GM21423 (cell line): ENCODE data around the gene P2RX2.

Experiments used
- ATAC-seq: cut with Tn5 transposase; IDR thresholded peaks from one replicate; pipeline ENCODE4 v1.9.1; 2021; ENCODE audit warnings: mild to moderate bottlenecking, moderate library complexity; ENCODE audit not compliant: unreplicated experiment

Gene P2RX2

DNA sequence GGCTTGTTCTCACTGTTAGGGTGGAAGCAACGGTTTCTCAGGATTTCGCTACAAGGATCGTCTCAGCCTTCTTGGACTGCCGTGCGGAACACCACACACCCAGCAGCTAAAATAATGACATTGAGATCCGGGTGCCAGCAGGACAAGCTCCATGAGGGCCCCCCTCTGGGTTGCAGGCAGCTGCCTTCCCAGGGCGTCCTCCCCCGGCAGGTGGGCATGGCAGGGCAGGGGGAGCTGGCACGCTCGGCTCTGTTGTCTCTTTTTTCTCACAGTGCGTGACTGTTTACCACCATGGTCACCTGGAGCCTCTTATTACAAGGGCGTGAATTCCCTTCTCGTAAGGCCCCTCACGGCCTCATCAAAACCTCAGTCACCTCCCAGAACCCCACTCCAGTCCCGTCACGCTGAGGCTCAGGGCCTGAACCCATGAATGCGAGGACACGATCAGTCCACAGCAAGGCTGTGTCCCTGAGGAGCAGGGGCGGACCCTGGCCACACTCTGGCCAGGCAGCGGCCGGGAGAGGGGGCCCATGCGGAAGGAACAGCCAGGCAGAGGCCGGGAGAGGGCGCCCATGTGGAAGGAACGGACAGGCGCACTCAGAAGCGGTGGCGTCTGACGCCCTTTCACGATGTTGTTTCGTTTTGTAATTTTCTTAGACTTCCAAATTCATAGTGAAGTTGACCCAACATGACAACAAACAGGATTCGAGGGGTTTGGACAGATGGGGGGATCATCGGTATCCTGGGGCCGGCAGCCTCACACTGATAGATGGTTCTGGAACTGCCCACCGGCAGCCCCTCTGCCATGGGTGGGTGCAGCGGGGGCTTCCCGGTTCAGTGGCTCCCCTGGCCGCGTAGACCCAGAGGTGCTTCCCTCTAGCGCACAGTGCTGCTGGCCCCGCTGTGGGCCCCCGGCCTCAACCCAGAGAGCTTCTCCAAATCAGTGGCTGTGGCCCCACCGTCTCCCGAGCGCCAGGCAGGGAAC is 18.2 kb upstream of the P2RX2 start:
- no peak for ATAC-seq

DNA sequence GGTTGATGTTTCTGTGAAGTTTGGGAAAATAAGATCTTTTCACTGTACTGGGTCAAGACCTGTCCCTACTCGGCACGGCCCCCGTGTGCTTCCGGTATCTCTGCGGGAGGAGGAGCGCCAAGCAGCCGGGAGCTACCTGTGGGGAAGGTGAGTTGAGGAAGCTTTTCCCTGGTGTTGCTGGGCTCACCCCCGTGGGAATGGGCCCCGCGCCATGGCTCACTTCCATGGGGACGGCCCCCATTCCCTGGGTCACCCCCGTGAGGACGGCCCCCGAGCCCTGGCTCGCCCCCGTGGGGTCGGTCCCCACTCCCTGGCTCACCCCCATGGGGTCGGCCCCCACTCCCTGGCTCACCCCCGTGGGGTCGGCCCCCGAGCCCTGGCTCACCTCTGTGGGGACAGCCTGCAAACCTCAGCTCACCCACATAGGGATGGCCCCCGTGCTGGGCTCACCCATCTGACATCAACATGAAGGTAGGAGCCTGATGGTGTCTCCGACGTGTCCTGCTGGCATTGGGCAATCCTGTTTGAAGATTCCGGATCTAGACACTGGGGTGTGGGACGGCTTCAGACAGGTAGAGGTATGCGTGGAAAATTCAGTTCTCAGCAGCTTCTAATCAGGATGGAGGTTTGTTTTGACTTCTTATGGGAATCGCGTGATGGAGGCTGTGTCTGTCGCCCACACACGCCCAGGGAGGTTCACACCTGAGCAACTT is 17.2 kb upstream of the P2RX2 start:
- ATAC-seq, result no peak

DNA sequence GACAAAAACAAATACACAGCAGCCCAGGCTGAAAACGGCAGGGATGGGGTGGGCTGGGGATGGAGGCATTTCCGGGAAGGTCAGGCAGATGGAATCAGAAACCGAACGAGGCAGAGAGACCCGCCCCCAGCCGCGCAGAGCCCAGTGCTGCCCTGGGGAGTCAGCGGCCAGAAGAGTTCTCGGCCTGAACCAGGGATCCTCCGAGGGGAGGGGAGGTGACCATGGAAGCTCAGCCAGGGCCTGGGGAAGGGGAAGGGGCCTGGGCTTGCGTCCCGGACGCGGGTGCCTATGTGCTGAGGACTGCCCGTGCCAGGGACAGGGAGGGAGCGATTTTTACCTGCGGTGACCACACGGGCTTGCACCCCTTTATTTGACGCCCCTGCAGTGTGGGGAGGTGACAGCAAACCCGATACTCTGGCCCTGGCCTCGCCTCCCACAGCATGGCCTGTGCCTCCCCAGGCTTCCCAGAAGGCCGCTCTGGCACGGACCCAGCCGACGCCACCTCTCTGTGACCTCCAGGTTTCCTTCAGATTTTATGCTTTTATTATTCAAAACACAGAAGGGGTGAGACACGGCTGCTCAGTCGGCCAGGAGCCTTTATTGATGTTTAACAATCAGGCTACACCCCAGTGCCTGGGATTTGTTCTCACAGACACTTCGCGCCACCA is 15.9 kb upstream of the P2RX2 start:
- no peak for ATAC-seq

DNA sequence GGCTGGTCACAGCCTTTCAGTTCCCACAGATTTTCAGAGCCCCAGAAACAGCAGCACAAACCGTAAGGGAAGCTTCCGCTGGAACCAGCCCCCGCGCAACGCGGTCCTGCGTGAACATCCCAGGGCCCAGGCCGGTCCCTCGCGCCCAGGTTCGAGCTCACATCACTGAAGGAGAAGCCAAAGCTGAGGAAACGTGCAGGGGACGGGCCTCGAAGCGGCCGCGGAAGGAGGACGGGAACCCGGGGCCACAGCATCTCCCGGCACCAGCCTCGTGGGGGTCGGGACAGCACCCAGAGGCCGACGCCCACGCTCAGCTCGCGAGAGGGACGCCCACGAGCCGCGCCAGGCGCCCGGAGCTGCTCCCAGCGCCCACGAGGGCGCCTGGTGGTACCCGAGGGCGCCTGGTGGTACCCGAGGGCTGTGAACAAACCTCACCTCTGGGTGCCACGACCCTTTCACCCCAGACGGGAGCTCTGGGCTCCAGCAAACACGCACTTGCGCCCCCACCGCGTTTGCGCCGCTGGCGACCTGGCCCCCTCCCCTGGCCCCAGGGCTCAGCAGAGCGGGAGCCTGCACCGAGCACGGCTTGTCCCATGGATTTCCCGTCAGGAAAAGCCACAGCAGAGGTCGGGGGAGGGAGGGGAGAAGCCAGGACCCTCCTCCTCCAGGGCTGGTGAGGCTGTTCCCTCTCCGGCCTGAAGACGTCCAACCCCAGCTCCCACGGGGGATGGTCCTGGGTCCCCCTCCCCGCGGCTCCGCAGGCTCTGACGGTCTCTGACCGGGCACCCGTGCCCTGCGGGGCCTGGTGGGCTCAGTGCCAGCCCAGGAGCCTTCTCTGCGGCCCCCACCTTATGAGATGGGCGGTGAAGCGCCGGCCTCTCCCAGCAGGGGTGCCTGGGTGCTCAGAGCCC is 15.1 kb upstream of the P2RX2 start:
- no peak for ATAC-seq

DNA sequence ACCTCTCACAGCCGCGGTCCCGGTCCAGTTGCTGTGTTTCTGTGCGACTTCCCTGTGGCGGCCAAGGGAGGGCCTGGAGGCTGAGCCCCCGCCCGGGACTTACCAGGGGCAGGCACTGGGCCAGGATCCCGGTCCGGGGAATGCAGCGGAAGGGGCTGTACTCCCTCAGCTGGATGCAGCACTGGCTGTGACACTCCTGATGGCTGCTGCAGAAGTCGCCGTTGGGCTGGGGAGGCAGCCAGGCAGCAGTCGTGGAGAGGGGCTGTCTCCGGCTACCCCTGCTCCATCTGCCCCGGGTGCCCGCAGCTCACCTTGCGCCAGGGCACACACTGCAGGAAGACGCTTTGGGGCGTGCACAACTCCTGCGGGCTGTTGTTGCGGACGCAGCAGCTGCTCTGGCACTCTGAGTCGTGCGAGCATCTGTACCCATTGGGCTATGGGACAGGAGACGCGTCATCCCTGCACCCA is 14.4 kb upstream of the P2RX2 start:
- ATAC-seq, result no peak

DNA sequence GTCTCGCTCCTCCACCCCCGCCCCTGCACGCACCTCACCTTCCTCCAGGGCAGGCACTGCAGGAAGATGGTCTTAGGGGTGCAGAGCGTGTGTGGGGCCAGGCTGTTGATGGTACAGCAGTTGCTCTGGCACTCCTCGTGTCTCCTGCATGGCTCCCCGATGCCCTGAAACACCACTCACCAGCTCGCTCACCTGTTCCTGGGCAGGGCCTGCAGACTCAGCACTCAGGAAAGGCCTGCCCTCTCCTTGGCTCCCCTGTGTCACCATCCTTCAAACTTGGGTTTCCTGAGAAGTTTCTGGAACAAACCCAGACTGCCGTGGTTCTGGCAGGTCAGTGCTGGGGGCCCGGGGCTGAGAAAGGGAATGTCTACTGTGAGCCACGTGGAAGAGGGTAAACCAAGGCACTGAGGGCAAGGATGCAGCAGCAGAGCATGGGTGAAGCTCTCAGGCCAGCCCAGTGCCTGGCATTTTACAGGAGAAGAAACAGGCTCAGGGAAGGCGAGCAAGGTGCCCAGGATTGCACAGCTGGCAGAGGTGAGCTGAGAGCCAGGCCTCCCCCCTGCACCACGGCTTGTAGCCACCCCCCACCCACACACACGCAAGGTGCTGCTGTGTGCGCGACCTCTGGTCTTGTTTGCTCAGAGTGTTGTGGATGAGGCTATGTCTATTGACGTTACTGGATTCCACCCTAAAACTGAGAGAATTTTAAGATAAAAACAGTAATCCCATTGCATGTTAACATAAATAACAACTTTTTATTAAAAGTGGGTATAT is 13.7 kb upstream of the P2RX2 start:
- ATAC-seq, result no peak

DNA sequence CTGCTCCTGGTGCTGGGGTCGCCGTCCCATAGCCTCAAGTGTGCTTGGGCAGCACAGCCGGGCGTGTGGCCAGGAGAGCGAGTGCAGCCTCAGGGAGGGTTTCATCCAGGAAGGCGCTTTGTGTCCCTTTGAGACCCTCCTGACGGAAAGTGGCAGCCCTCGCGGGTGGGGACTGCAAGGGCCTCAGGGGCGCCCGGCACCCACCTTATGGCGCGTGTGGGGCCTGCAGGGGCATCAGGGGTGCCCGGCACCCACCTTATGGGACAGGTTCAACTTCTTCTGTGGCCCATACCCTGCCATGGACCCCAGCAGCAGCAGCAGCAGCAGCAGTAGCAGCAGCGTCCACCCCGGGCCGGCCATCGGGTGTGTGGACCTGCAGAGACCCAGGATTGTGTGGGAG is 12.7 kb upstream of the P2RX2 start:
- ATAC-seq, result no peak

DNA sequence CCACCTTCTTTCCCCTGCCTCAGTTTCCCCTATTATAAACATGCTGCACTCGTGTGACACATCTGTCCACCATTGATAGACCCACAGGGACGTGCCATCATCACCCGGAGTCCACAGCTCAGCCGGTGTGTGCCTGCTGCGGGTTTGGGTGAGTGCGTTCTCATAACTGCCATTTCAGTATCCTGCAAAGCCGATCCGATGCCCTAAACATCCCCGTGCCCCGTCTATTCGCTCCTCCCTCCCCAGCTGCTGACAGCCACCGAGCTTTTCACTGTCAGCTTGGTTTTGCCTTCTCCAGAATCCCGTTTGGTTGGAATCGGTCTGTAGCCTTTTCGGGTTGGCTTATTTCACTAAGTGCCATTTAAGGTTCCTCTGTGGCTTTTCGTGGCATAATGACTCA is 12.1 kb upstream of the P2RX2 start:
- no peak for ATAC-seq

DNA sequence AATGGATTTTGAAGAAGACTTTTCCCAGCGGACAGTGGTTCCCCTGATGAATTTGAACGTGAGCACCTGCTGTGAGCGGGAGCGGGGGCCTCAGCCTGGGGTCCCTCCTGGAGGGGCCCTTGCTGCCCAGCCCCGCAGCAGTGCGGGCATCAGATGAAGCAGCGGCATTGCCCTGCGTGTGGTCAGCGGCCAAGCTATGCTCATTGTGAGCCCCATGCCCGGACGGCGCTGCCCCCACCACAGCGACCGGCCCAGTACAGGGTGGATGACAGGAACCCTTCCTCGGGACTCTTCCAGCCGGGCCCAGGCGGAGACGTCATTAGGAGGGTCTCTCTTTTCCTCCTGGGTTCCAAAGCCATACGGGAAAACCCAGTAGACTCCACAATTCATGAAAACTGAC is 11.6 kb upstream of the P2RX2 start:
- no peak for ATAC-seq

DNA sequence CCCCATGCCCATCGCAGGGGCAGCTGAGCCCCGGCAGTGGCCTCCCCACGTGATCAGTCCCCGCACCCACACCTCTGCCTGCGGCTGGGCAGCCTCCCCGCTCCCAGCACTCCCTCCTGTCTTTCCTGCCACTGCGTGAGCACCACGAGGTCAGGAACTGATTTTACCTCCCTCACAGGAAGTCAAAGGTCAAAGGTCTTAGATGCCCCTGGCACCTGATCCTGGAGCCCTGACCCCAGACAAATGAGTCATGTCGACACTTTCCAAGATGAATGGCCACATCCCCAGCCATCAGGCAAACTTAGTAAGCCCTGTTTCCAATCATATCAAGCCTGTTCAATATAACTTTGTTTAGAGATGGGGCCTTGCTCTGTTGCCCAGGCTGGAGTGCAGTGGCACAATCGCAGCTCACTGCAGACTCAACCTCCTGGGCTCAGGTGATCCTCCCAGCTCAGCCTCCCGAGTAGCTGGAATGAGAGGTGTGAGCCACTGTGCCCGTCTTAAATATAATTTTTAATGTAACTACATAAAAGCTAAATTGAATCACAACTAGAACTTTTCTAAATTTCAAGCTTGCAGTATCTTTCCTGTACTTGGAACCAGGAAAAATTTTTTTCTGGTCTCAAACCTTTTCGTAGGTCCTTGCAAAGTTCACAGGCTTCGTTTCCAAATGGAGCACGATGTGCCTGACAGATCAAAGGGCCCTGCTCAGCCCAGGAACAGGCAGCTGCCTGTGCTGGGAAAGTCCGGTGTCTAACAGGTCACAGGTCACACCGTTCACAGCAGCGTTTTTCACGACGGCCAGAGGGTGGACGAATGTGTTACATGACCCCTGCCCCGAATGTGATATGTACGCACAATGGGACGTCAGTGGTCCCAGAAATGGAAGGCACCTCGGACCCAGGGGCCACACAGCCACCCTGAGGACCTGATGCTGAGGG is 10.1 kb upstream of the P2RX2 start:
- no peak for ATAC-seq

DNA sequence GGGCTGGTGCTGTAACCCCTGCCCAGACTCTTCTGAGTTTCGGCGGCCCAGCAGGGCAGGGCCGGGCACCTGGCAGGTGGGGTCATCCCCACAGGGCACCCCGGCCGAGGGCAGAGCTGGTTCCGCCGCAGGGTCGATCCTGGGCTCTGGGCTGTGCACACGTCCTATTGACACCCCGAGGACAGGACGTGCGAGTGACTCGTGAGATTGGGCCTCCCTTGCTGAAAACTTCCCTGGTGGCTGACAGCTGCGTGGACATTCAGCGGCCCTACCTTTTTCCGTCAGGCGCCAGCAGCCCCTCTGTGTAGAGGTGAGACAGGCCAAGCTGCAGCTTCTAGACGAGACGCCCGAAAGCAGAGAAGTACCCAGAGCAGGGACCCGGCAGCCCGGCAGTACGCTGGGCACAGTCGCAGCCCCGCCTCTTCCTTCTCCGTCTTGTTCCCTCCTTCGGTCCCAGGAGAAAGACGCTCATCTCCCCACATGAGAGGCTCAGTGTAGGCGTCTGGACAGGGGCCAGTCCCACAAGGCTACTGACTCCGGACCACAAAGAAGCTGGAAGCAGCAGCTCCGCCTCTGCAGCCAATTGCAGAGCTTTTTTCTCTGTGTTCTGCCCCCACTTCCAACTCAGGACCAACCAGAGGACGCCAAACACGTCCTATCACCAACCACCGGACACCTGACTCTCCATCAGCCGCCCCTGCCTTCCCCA is 8.4 kb upstream of the P2RX2 start, which contains the start of gene LRCOL1:
TSS of gene LRCOL1 (minus strand) at position 532 of the 709 bp plus-strand sequence. CDS start 4,331 bp downstream, outside the sequence.
- no peak for ATAC-seq

DNA sequence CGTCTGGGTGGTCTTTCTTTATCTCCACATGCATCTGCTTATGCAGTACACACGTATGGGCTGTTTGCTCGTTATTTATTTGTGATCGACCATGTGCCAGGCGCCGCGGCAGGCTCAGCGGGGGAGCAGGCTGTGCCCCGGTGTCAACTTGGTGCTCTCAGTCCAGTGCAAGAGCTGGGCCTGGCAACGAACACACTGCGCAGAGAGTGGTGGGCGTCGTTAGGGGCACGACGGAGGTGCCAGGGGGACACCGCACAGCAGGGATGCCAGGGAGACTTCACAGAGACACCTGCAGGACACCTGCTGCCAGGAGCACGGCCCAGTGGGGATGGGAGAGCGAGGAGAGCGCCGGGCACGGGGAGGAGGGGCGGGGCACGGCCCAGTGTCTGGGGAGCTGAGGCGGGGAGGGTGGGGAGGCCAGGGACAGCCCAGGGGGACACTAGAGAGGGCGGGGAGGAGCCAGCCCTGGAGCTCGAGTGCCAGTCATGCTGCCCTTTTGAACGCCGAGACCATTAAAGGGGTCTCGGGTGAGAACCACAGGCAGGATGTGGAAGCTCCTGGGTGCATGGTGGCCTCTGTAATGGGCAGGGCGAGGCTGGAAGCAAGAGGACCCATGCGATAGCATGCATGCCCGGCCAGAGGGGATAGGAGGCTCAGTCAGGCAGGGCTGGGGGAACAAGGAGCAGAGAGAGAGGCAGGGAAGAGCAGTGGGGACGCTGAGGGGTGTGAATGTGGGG is 7.5 kb upstream of the P2RX2 start:
- no peak for ATAC-seq

DNA sequence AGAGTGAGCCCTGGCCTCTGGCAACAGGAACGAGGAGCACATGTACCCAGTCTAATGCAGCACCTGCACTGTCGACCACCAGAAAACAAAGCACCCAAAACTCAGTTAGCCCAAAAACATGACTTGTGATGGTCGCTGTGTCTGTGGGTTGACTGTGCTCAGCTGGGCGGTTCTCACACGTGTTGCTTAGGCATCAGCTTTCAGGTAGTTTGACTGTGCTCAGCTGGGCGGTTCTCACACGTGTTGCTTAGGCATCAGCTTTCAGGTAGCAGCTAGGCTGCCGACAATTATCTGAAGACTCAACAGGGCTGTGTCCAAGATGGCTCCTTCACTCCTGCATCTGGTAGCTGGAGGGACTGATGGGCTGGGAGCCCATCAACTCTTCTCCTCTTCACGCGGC is 7.0 kb upstream of the P2RX2 start:
- ATAC-seq, result no peak

DNA sequence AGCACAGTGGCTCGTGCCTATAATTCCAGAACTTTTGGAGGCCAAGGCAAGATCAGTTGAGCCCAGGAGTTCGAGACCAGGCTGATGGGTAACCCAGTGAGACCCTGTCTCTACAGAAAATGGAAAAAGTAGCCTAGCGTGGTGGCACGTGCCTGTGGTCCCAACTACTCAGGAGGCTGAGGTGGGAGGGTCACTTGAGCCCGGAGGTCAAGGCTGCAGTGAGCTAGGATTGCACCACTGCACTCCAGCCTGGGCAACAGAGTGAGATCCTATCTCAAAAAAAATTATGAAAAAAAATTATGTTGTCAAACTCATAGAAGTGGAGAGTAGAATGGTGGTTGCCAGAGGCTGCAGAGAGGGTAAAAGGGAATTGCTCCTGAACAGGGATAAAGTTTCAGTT is 4.5 kb upstream of the P2RX2 start:
- ATAC-seq, result no peak

DNA sequence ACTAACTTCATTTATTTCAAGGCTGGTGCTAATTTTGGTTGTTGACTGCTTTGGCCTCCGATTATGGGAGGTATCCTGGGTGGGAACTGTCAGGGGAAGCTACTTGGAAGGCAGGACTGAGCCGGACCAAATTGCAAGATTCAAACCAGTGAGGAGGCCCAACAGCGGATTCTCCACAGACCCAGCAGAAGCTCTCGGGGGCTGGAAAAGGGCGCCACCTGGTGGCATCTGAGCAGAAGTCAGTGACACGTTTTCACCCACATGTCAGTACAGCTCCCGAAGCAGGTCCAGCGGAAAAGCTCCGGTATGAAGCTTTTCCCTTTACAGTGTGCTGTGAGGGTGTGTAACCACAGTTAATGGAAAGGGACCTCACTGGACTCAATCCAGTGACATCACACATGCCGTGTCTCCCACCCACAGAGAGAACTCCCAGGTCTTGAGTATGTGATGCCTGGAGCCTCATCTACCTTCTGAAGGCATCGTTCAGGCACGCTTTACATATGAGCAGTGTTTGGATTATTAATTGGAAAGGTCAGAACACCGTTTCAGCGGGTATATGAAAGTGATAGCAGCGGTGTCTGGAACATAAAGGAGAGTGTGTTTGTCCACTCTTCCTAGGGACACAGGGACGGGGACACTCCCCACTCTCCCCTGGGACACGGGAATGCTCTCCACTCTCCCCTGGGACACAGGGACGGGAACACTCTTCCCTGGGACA is 3.6 kb upstream of the P2RX2 start:
- ATAC-seq, result no peak

DNA sequence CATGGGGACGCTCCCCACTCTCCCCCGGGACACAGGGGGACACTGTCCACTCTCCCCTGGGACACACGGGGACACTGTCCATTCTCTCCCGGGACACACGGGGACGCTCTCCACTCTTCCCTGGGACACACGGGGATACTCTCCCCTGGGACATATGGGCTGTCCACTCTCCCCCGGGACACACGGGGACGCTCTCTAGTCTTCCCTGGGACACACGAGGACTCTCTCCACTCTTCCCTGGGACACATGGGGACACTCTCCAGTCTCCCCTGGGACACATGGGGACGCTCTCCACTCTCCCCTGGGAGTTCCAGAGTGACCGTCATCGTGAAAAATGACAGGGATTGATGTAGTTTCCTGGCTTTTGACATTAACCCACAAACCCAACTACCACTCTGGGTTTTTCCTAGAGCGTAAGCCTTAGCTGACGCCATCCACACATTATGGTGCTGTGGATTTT is 3.0 kb upstream of the P2RX2 start:
- no peak for ATAC-seq
